Activated naive CD8-positive, alpha-beta T cell treated with anti-CD3 and anti-CD28 coated beads, Interleukin-2, amount 50 U/mL, for 24 hours (primary cell): ENCODE results near the gene KLRG1.

ENCODE experiments used
- ATAC-seq: fragments of 150-1000 bp; cut with Tn5 transposase; one replicate; pipeline ENCODE4 v1.10.0; 2021
- DNase-seq: peaks from one replicate; pipeline ENCODE4 v3.0.0; 2021
- H3K27ac Mint-ChIP-seq: one replicate; pipeline ENCODE4 v1.8.0; 2021; ENCODE audit warnings: mild to moderate bottlenecking, mixed read lengths
- H3K27me3 Mint-ChIP-seq: one replicate; pipeline ENCODE4 v1.8.0; 2021; ENCODE audit warnings: mixed read lengths
- H3K36me3 Mint-ChIP-seq: one replicate; pipeline ENCODE4 v1.8.0; 2021; ENCODE audit warnings: low read depth, mixed read lengths
- H3K4me1 Mint-ChIP-seq: one replicate; pipeline ENCODE4 v1.8.0; 2021; ENCODE audit warnings: mixed read lengths
- H3K4me3 Mint-ChIP-seq: one replicate; pipeline ENCODE4 v1.8.0; 2021; ENCODE audit warnings: mild to moderate bottlenecking, moderate library complexity, mixed read lengths
- H3K9me3 Mint-ChIP-seq: one replicate; pipeline ENCODE4 v1.8.0; 2021; ENCODE audit warnings: mixed read lengths

KLRG1 gene

GRCh38 chr12:9001233-9001632 is 11.9 kb downstream of the KLRG1 start:
- ATAC-seq = no peak
- no peak overlapping the region for H3K27ac Mint-ChIP-seq

DNA sequence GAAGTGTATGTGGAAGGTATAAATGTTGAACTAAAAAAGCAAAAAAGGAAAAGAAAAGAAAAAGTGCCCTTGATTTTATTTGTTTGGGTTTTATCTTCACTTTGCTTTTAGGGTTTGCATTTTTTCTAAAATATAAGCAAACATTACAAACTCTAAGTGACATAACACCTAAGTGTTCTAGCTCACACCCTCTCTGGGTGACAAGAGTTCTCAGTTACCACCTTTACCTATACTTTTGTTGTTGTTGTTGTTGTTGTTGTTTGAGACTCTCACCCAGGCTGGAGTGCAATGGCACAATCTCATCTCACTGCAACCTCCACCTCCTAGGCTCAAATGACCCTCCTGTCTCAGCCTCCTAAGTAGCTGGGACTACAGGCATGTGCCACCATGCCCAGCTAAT is 13.0 kb downstream of the KLRG1 start:
- peaks cover 53% of the 10 kb centered on the region for H3K4me1 Mint-ChIP-seq
- ATAC-seq = no peak
- no peak overlapping the region for H3K27ac Mint-ChIP-seq
- peaks cover 7% of the 10 kb centered on the region for H3K36me3 Mint-ChIP-seq
- no peak for DNase-seq
- no peaks in the 10 kb centered on the region for H3K9me3 Mint-ChIP-seq
- no peak overlapping the region for H3K4me3 Mint-ChIP-seq
- H3K27me3 Mint-ChIP-seq = no peaks in the 10 kb centered on the region

More at GRCh38 chr12:9001233-9001632, 11.9 kb downstream of the KLRG1 start:
- Mint-ChIP-seq H3K36me3 (peaks cover 8% of the 10 kb centered on the region), H3K4me1 (peaks cover 58% of the 10 kb centered on the region), H3K9me3 (no peaks in the 10 kb centered on the region), H3K4me3 (no peak overlapping the region), H3K27me3 (no peaks in the 10 kb centered on the region)
- no peak for DNase-seq

- Mint-ChIP-seq H3K27ac (peak overlapping the region; percentile 50), H3K27me3 (peaks cover 2% of the 10 kb centered on the region), H3K4me1 (peaks cover 22% of the 10 kb centered on the region), H3K9me3 (peaks cover 15% of the 10 kb centered on the region), H3K4me3 (no peak overlapping the region), H3K36me3 (peaks cover 17% of the 10 kb centered on the region)
- ATAC-seq (no peak), DNase-seq (no peak)
These were observed 33.2 kb downstream of the KLRG1 start for GRCh38 chr12:9022592-9022991.

GRCh38 chr12:9024512-9024911 is 35.2 kb downstream of the KLRG1 start:
- Mint-ChIP-seq H3K4me3 (no peak overlapping the region), H3K9me3 (peaks cover 20% of the 10 kb centered on the region), H3K4me1 (peaks cover 38% of the 10 kb centered on the region), H3K27me3 (peaks cover 4% of the 10 kb centered on the region), H3K36me3 (peaks cover 15% of the 10 kb centered on the region), H3K27ac (no peak overlapping the region)
- DNase-seq (no peak), ATAC-seq (peak; percentile 33)

- ATAC-seq (no peak), DNase-seq (peak; percentile 80)
- Mint-ChIP-seq H3K9me3 (peaks cover 9% of the 10 kb centered on the region), H3K36me3 (peaks cover 15% of the 10 kb centered on the region), H3K27ac (peak overlapping the region; percentile 99), H3K4me1 (peaks cover 61% of the 10 kb centered on the region), H3K4me3 (peak overlapping the region; percentile 79), H3K27me3 (peaks cover 4% of the 10 kb centered on the region)
These were observed 38.1 kb downstream of the KLRG1 start for GRCh38 chr12:9027161-9028059.

GRCh38 chr12:9030776-9031175 is 41.4 kb downstream of the KLRG1 start:
- ATAC-seq = no peak

DNA sequence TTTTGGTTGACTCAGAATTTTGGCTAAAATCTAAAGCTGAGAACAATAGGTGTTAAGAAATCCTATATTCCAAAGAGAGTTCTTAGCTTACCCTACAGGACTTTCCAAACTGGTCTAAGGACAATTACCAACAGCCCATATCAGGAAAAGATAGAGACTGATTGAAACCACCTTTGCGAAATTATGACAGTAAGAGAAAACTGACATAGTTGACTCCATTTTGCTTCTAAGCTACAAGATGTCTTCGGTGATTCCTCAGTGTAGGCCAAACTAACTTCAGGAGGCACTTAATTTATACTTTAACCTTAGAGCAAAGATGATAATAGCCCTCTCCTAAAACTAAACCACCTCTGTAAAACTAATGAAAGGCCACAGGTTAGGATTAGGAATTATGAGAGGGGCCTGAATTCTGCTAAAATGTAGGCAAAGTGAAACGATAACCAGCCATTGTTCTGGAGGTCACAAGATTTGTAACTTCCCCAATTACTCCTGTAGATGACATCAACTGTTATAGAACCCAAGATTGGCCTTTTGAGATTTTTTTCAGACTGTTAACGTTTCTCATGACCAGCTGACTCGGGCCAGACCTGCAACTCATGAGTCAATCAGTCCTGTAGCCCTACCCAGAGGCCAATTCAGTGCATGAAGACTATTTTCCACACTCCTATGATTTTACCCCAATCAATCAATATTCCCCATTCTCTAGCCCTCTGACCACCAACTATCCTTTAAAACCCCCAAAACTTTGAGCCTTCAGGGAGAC is 43.0 kb downstream of the KLRG1 start:
- H3K27me3 Mint-ChIP-seq = peaks cover 4% of the 10 kb centered on the region
- peaks cover 8% of the 10 kb centered on the region for H3K9me3 Mint-ChIP-seq
- DNase-seq (no peak), ATAC-seq (peak; percentile 60)
- peak overlapping the region; percentile 13 for H3K27ac Mint-ChIP-seq
- H3K4me3 Mint-ChIP-seq = no peak overlapping the region
- H3K4me1 Mint-ChIP-seq = peaks cover 74% of the 10 kb centered on the region
- H3K36me3 Mint-ChIP-seq = peaks cover 24% of the 10 kb centered on the region

More at GRCh38 chr12:9030776-9031175, 41.4 kb downstream of the KLRG1 start:
- Mint-ChIP-seq H3K36me3 (peaks cover 23% of the 10 kb centered on the region), H3K9me3 (peaks cover 8% of the 10 kb centered on the region), H3K4me3 (no peak overlapping the region), H3K4me1 (peaks cover 69% of the 10 kb centered on the region), H3K27me3 (peaks cover 4% of the 10 kb centered on the region), H3K27ac (no peak overlapping the region)
- DNase-seq = no peak

DNA sequence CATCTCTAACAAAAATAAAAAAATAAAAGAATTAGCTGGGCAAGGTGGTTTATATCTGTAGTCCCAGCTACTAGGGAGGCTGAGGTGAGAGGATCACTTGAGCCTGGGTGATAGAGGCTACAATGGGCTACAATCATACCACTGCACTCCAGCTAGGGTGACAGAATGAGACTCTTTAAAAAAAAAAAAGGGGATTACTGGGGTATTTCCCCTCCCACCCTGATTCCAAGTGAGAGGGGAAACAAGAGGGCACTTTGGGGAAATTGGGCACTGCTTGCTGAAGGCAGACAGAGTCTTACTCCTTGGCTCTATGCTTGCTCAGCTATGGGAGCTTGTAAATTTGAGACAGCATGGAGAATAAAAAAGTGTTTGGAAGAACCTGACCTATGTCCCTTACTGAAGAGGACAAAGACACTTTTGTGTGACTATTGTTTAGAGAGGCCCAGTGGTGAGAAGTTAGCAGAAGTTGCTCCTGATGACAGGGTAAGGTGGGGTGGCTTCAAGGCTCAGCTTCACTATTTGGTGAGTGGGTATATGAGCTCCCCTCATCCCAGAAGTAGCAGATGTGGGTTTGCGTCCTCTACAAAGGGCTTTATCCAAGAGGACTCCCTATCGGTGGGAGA is 44.0 kb downstream of the KLRG1 start:
- Mint-ChIP-seq H3K27me3 (no peaks in the 10 kb centered on the region), H3K9me3 (peaks cover 3% of the 10 kb centered on the region), H3K4me3 (no peak overlapping the region), H3K36me3 (peaks cover 18% of the 10 kb centered on the region), H3K27ac (peak overlapping the region; percentile 33), H3K4me1 (peaks cover 70% of the 10 kb centered on the region)
- ATAC-seq (peak; percentile 30), DNase-seq (no peak)

DNA sequence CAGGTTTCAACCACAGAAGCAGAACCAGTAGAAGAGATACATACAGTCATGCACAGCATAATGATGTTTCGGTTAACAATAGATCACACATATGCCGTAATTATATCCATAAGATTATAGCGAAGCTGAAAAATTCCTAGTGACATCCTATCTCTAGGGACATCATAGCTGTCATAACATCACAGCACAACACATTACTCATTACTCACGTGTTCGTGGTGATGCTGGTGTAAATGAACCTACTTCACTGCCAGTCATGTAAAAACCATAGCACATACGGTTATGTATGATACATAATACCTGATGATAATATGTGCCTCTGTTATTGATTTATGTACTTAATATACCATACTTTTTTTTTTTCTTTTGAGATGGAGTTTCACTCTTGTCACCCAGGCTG is 44.7 kb downstream of the KLRG1 start:
- DNase-seq (no peak), ATAC-seq (peak; percentile 35)
- peaks cover 14% of the 10 kb centered on the region for H3K36me3 Mint-ChIP-seq
- no peaks in the 10 kb centered on the region for H3K27me3 Mint-ChIP-seq
- H3K9me3 Mint-ChIP-seq = no peaks in the 10 kb centered on the region
- no peak overlapping the region for H3K27ac Mint-ChIP-seq
- no peak overlapping the region for H3K4me3 Mint-ChIP-seq
- peaks cover 70% of the 10 kb centered on the region for H3K4me1 Mint-ChIP-seq

- Mint-ChIP-seq H3K4me3 (no peak overlapping the region), H3K27me3 (no peaks in the 10 kb centered on the region), H3K9me3 (no peaks in the 10 kb centered on the region), H3K27ac (no peak overlapping the region), H3K36me3 (peaks cover 10% of the 10 kb centered on the region), H3K4me1 (peaks cover 72% of the 10 kb centered on the region)
- DNase-seq = no peak
- no peak for ATAC-seq
These were observed 46.9 kb downstream of the KLRG1 start for GRCh38 chr12:9036227-9036626.

DNA sequence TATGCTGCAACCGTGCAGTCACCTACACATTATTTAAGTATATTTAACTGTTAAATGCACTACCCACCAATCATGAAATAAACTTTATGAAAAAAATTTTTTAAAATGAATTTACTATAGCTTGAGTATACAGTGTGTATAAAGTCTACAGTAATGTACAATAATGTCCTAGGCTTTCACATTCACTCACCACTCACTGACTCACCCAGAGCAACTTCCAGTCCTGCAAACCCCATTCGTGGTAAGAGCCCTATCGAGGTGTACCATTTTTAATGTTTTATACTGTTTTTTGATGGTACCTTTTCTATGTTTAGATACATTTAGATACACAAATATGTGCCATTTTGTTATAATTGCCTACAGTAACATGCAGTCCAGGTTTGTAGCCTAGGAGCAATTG is 48.1 kb downstream of the KLRG1 start:
- peaks cover 60% of the 10 kb centered on the region for H3K4me1 Mint-ChIP-seq
- no peak overlapping the region for H3K27ac Mint-ChIP-seq

DNA sequence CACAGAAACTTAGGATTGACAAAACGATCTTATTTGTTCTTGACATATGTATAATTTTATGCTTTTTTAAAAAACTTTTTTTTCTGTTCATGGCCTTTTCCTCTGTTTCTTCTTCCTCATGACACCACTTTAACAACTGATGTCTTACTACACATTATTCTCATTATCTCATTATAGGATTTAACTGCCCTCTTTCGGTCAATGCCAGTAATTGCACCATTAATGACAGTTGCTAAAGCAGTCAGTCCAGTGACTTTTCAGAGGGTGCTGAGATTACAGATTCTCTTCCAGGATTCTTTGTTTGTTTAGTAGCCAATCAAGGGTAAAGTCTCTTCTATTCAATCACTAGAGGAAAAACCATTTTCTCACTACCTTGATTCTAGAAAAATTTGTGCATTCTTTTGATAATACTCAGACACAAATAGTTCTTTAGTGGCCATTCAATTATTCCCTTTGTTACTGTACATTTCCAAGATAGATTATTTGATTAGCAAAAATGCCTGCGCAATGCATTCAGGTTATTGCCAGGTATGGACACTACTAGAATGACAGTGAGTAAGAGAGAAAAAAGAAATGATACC is 50.1 kb downstream of the KLRG1 start:
- H3K36me3 Mint-ChIP-seq = peaks cover 10% of the 10 kb centered on the region
- H3K9me3 Mint-ChIP-seq = no peaks in the 10 kb centered on the region
- DNase-seq (no peak), ATAC-seq (peak; percentile 70)
- H3K4me3 Mint-ChIP-seq = no peak overlapping the region
- peak overlapping the region; percentile 31 for H3K27ac Mint-ChIP-seq
- no peaks in the 10 kb centered on the region for H3K27me3 Mint-ChIP-seq
- peaks cover 41% of the 10 kb centered on the region for H3K4me1 Mint-ChIP-seq

More for the DNA sequence above, 48.1 kb downstream of the KLRG1 start:
- DNase-seq = no peak
- peaks cover 10% of the 10 kb centered on the region for H3K36me3 Mint-ChIP-seq
- H3K9me3 Mint-ChIP-seq = no peaks in the 10 kb centered on the region
- no peak overlapping the region for H3K4me3 Mint-ChIP-seq
- H3K27me3 Mint-ChIP-seq = no peaks in the 10 kb centered on the region
- no peak for ATAC-seq

DNA sequence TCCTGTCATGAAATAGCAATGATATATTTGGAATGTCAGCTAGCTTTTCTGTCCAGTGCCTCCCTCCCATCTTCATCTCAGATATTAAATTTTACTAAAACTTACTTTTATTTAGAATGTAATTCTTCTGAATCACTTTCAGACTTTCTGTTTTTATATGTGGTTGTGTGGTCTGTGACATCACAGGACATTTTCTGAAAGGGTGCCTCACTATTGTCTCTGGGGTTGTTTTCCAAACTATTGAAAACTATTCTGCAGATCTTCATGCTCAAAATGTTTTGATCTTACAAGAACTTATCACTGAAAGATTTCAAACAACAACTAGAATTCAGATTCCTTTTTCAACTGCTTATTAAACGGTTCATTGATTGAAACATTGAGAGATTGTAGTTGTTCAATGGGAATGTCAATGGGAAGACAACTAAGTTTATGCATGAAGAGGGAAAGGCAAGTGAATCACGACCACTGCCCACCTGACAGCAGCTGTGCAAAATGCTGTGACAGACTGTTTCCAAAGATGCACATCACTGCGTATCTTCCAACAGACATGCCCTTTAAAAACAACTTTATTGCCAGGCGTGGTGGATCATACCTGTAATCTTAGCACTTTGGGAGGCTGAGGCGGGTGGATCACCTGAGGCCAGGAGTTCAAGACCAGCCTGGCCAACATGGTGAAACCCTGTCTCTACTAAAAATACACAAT is 51.3 kb downstream of the KLRG1 start:
- H3K4me3 Mint-ChIP-seq = no peak overlapping the region
- ATAC-seq = peak; percentile 48
- H3K9me3 Mint-ChIP-seq = no peaks in the 10 kb centered on the region
- H3K27me3 Mint-ChIP-seq = no peaks in the 10 kb centered on the region
- DNase-seq = no peak
- peaks cover 3% of the 10 kb centered on the region for H3K36me3 Mint-ChIP-seq
- peaks cover 41% of the 10 kb centered on the region for H3K4me1 Mint-ChIP-seq
- peak overlapping the region; percentile 25 for H3K27ac Mint-ChIP-seq

GRCh38 chr12:9041321-9041720 is 52.0 kb downstream of the KLRG1 start:
- peaks cover 41% of the 10 kb centered on the region for H3K4me1 Mint-ChIP-seq

More at GRCh38 chr12:9041321-9041720, 52.0 kb downstream of the KLRG1 start:
- H3K27ac Mint-ChIP-seq = no peak overlapping the region
- no peaks in the 10 kb centered on the region for H3K36me3 Mint-ChIP-seq
- H3K27me3 Mint-ChIP-seq = no peaks in the 10 kb centered on the region
- DNase-seq (no peak), ATAC-seq (no peak)
- H3K9me3 Mint-ChIP-seq = no peaks in the 10 kb centered on the region
- no peak overlapping the region for H3K4me3 Mint-ChIP-seq
